Fibroblast of skin of back (primary cell): ENCODE results near the gene MSANTD4. TPM values are rescaled to one million over a fixed set of nuclear protein-coding genes. Genes with fewer than 3 reads are reported as not detected.
A peak's percentile ranks its signal among the peaks of the same experiment; 100 is the strongest.
"Not testable (repeated sequence)": the region's sequence is repeated elsewhere in the genome, so short reads cannot be mapped to it uniquely, and the experiment has no call there.

Source experiments
- DNase-seq: peaks from one replicate; pipeline ENCODE4 v3.0.0-alpha.2; 2013
- polyA plus RNA-seq, 2 experiments: library from polyadenylated mRNA; unstranded; fragments of 120-200 nt; gene quantifications; one replicate each; pipeline ENCODE4 v1.2.1, GENCODE V29; 2013; ENCODE audit not compliant: insufficient read length in 2 of 2

Gene MSANTD4
- 11.3 TPM for polyA plus RNA-seq (2013, experiment 1 of 2; ENCODE audit: insufficient read length)
- polyA plus RNA-seq (2013, experiment 2 of 2; ENCODE audit: insufficient read length), result 16.1 TPM

- peak; percentile 99 for DNase-seq
Measured at GRCh38 chr11:106021967-106022794, at the start of gene MSANTD4. Gene MSANTD4 (minus strand): TSS chr11:106022240. CDS start chr11:106010917, 11,323 bp downstream.

- DNase-seq, result no peak
Measured at GRCh38 chr11:106070606-106071005, 48.6 kb upstream of the MSANTD4 start.

- no peak for DNase-seq
Measured at GRCh38 chr11:106063009-106063408, 41.0 kb upstream of the MSANTD4 start.

GRCh38 chr11:106061954-106062949 lies 40.2 kb upstream of the MSANTD4 start:
- no peak for DNase-seq

- no peak for DNase-seq
Measured at GRCh38 chr11:106061249-106061784, 39.3 kb upstream of the MSANTD4 start.

- DNase-seq, result no peak
Measured at GRCh38 chr11:106059617-106060016, 37.6 kb upstream of the MSANTD4 start.

- DNase-seq, result not testable (repeated sequence)
Measured at GRCh38 chr11:106058377-106058776, 36.3 kb upstream of the MSANTD4 start.

- DNase-seq, result no peak
Measured at GRCh38 chr11:106051103-106051502, 29.1 kb upstream of the MSANTD4 start.

- DNase-seq, result no peak
Measured at GRCh38 chr11:106049727-106050476, 27.9 kb upstream of the MSANTD4 start.

- no peak for DNase-seq
Measured at GRCh38 chr11:106047631-106048030, 25.6 kb upstream of the MSANTD4 start.

- DNase-seq, result no peak
Measured at GRCh38 chr11:106043540-106043939, 21.5 kb upstream of the MSANTD4 start.

- no peak for DNase-seq
Measured at GRCh38 chr11:106032861-106033260, 10.8 kb upstream of the MSANTD4 start.

- DNase-seq, result no peak
Measured at GRCh38 chr11:106031936-106032335, 9.9 kb upstream of the MSANTD4 start.

- no peak for DNase-seq
Measured at GRCh38 chr11:106031202-106031810, 9.3 kb upstream of the MSANTD4 start.

- no peak for DNase-seq
Measured at GRCh38 chr11:106030609-106031008, 8.6 kb upstream of the MSANTD4 start.

GRCh38 chr11:106022795-106023275 lies 795 bp upstream of the MSANTD4 start:
- DNase-seq, result no peak

- peak; percentile 11 for DNase-seq
Measured at GRCh38 chr11:106021181-106021966, 666 bp downstream of the MSANTD4 start.

- DNase-seq, result no peak
Measured at GRCh38 chr11:106017093-106017492, 4.9 kb downstream of the MSANTD4 start.

- no peak for DNase-seq
Measured at GRCh38 chr11:106015066-106015465, 7.0 kb downstream of the MSANTD4 start.

- no peak for DNase-seq
Measured at GRCh38 chr11:106014620-106015019, 7.4 kb downstream of the MSANTD4 start.

- DNase-seq, result no peak
Measured at GRCh38 chr11:106014035-106014434, 8.0 kb downstream of the MSANTD4 start.
